B cell (primary cell): Measurements from ENCODE around the gene C6orf58. TPM values are rescaled to one million over a fixed set of nuclear protein-coding genes. Genes with fewer than 3 reads are reported as not detected.

ENCODE experiments used
- ATAC-seq: fragments of 200-7000 bp; cut with Tn5 transposase; one replicate; pipeline ENCODE4 v1.10.0; 2021; ENCODE audit warnings: low read depth, mild to moderate bottlenecking, moderate number of reproducible peaks, moderate library complexity
- CTCF ChIA-PET: fragments of 350-600 bp; sonication (Branson Sonifier 250); formaldehyde crosslinking; loops from one replicate; lab custom pipeline; 2021; ENCODE audit warnings: antibody characterized with exemption, inconsistent platforms; lab: Charles Lee
- POLR2A ChIA-PET: fragments of 350-600 bp; sonication (Branson Sonifier 250); formaldehyde crosslinking; loops from one replicate; lab custom pipeline; 2021; ENCODE audit warnings: antibody characterized with exemption; lab: Charles Lee
- DNase-seq: peaks from one replicate; pipeline ENCODE4 v3.0.0; 2013
- H2AFZ ChIP-seq: 2 replicates; pipeline ENCODE4 v1.6.1; 2012; ENCODE audit warnings: mild to moderate bottlenecking, low read depth, low read length; ENCODE audit not compliant: insufficient read depth, poor library complexity, severe bottlenecking
- H3K27ac ChIP-seq, 2 donors: 1 replicate in 1 of 2; 2 replicates in 1 of 2; pipeline ENCODE4 v1.5.1; 2012 to 2013; ENCODE audit warnings: low read length in 2 of 2, mild to moderate bottlenecking in 2 of 2, moderate library complexity in 1 of 2
- H3K27me3 ChIP-seq, 4 experiments: fragments of 200-600 bp in 1 of 4; sonication (generic) in 1 of 4; replicated peaks in 1 of 4; 1 replicate in 2 of 4; 2 replicates in 2 of 4; pipeline versions ENCODE4 v1.6.1 to v1.7.0; 2013 to 2016; ENCODE audit warnings: low read length in 3 of 4, mild to moderate bottlenecking in 2 of 4, mixed read lengths in 1 of 4, moderate library complexity in 1 of 4; ENCODE audit not compliant: insufficient read depth in 4 of 4, control insufficient read depth in 3 of 4; ENCODE audit errors: control extremely low read depth in 1 of 4
- H3K36me3 ChIP-seq, 2 experiments: replicated peaks in 1 of 2; 1 replicate in 1 of 2; 2 replicates in 1 of 2; pipeline versions ENCODE4 v1.6.1 to v1.7.1; 2013; ENCODE audit warnings: low read length in 1 of 2; ENCODE audit not compliant: insufficient read depth in 2 of 2, control insufficient read depth in 1 of 2; ENCODE audit errors: control extremely low read depth in 1 of 2, extremely low read depth in 1 of 2
- H3K4me1 ChIP-seq, 2 donors: fragments of 200-600 bp in 1 of 2; sonication (generic) in 1 of 2; 1 replicate in 1 of 2; 2 replicates in 1 of 2; pipeline versions ENCODE4 v1.5.1 to v1.6.1; 2013 to 2017; ENCODE audit warnings: low read length in 2 of 2; ENCODE audit not compliant: control insufficient read depth in 2 of 2, insufficient read depth in 2 of 2
- H3K4me2 ChIP-seq: replicated peaks from 2 replicates; pipeline ENCODE3; 2012; ENCODE audit warnings: mild to moderate bottlenecking, low read depth, low read length; ENCODE audit not compliant: poor library complexity, severe bottlenecking
- H3K4me3 ChIP-seq, 5 experiments: fragments of 200-600 bp in 1 of 5; sonication (generic) in 1 of 5; 1 replicate in 3 of 5; 2 replicates in 2 of 5; pipeline versions ENCODE4 v1.5.1 to v1.7.0; 2011 to 2016; ENCODE audit warnings: low read length in 4 of 5, mild to moderate bottlenecking in 4 of 5, low read depth in 2 of 5, control low read depth in 1 of 5, moderate library complexity in 1 of 5; ENCODE audit not compliant: insufficient read depth in 1 of 5; ENCODE audit errors: control extremely low read depth in 1 of 5, extremely low read depth in 1 of 5
- H3K79me2 ChIP-seq: fragments of 200-600 bp; sonication (generic); one replicate; pipeline ENCODE4 v1.6.0; 2016; ENCODE audit warnings: low read length; ENCODE audit not compliant: control insufficient read depth, insufficient read depth
- H3K9ac ChIP-seq: fragments of 200-600 bp; sonication (generic); 2 replicates; pipeline ENCODE4 v1.6.1; 2017; ENCODE audit warnings: mild to moderate bottlenecking, low read length, moderate library complexity
- H3K9me3 ChIP-seq, 3 donors: one replicate each; pipeline versions ENCODE4 v1.6.1 to v1.7.1; 2013; ENCODE audit warnings: low read length in 2 of 3; ENCODE audit not compliant: control insufficient read depth in 2 of 3, insufficient read depth in 1 of 3; ENCODE audit errors: control extremely low read depth in 1 of 3
- H4K20me1 ChIP-seq: 2 replicates; pipeline ENCODE4 v1.6.0; 2012; ENCODE audit warnings: mild to moderate bottlenecking, low read length; ENCODE audit not compliant: insufficient read depth, control insufficient read depth, poor library complexity, severe bottlenecking
- H3K27ac Mint-ChIP-seq: one replicate; pipeline ENCODE4 v1.8.0; 2021; ENCODE audit warnings: mixed read lengths
- H3K27me3 Mint-ChIP-seq: one replicate; pipeline ENCODE4 v1.8.0; 2021; ENCODE audit warnings: mixed read lengths
- H3K4me1 Mint-ChIP-seq: one replicate; pipeline ENCODE4 v1.8.0; 2021; ENCODE audit warnings: mixed read lengths
- H3K4me3 Mint-ChIP-seq: one replicate; pipeline ENCODE4 v1.8.0; 2021; ENCODE audit warnings: mixed read lengths
- H3K9me3 Mint-ChIP-seq: one replicate; pipeline ENCODE4 v1.8.0; 2022; ENCODE audit warnings: mixed read lengths; ENCODE audit not compliant: insufficient read depth
- CTCF ChIP-seq: fragments of 200-600 bp; IDR thresholded peaks from one replicate; pipeline ENCODE4 v1.8.0; 2022; ENCODE audit warnings: antibody characterized with exemption, mild to moderate bottlenecking
- EZH2 ChIP-seq: IDR thresholded peaks from 2 replicates; pipeline ENCODE4 v1.6.1; 2012; ENCODE audit warnings: borderline replicate concordance, low read depth, mild to moderate bottlenecking, moderate library complexity, low read length; ENCODE audit not compliant: insufficient read depth, poor library complexity, severe bottlenecking
- WGBS: methylation state at CpG from one replicate; pipeline ENCODE4 v1.1.5; 2013; ENCODE audit warnings: missing lambda C conversion rate; ENCODE audit not compliant: insufficient coverage; 5-methylcytosine and 5-hydroxymethylcytosine counted together
- intact Hi-C: fragments of 100-400 bp; cut with micrococcal nuclease; formaldehyde crosslinking; loops from one replicate; pipeline ENCODE4 v1.10.0; 2022
- polyA plus RNA-seq: library from polyadenylated mRNA; depleted of rRNA; stranded (reverse); fragments of >200 nt; gene quantifications from 2 replicates; pipeline ENCODE4 v1.2.3, GENCODE V29; 2012
- total RNA-seq, 2 donors: library from RNA; stranded (reverse); fragments of 120-200 nt in 1 of 2; gene quantifications; 1 replicate in 1 of 2; 2 replicates in 1 of 2; pipeline versions ENCODE4 v1.2.3 to v1.2.4, GENCODE V29; 2013 to 2022

Gene C6orf58
- total and polyA plus RNA-seq, 2 donors (not counting 1 experiment from before 2014, with no cell fraction given) = not detected

GRCh38 chr6:127618729-127619128 lies 41.8 kb downstream of the C6orf58 start:
- no peak overlapping the region for H3K9ac ChIP-seq
- no peak overlapping the region for H3K4me3 ChIP-seq
- H3K27ac ChIP-seq = no peak overlapping the region
- H2AFZ ChIP-seq = no peak overlapping the region
- no peaks in the 10 kb centered on the region for H3K36me3 ChIP-seq
- no peaks in the 10 kb centered on the region for H3K4me1 ChIP-seq
- no peak overlapping the region for H3K4me2 ChIP-seq
- no CpG with 5 or more reads among the region's 5 CpGs for WGBS
- H3K9me3 ChIP-seq = no peaks in the 10 kb centered on the region
- no peaks in the 10 kb centered on the region for H4K20me1 ChIP-seq
- Mint-ChIP-seq H3K27me3 (no peaks in the 10 kb centered on the region), H3K9me3 (no peaks in the 10 kb centered on the region), H3K4me1 (no peaks in the 10 kb centered on the region), H3K27ac (no peak overlapping the region), H3K4me3 (no peak overlapping the region)
- DNase-seq (no peak), ATAC-seq (no peak)
- no peaks in the 10 kb centered on the region for H3K27me3 ChIP-seq
- POLR2A ChIA-PET = no interaction called here
- intact Hi-C loops = no loop called here
- H3K79me2 ChIP-seq = no peaks in the 10 kb centered on the region
- CTCF ChIA-PET = no interaction called here
- TF ChIP-seq EZH2 = no peak
- no peak for TF ChIP-seq CTCF

- ATAC-seq = no peak
- Histone ChIP-seq H3K36me3 (no peaks in the 10 kb centered on the region), H3K27me3 (no peaks in the 10 kb centered on the region), H3K9me3 (no peaks in the 10 kb centered on the region), H4K20me1 (no peaks in the 10 kb centered on the region), H3K4me3 (no peak overlapping the region), H3K4me1 (no peaks in the 10 kb centered on the region), H2AFZ (no peak overlapping the region), H3K79me2 (no peaks in the 10 kb centered on the region), H3K27ac (no peak overlapping the region), H3K9ac (no peak overlapping the region), H3K4me2 (no peak overlapping the region)
- H3K27ac Mint-ChIP-seq = no peak overlapping the region
- no peaks in the 10 kb centered on the region for H3K27me3 Mint-ChIP-seq
- CTCF ChIA-PET = no interaction called here
- no peaks in the 10 kb centered on the region for H3K4me1 Mint-ChIP-seq
- no peak for DNase-seq
- POLR2A ChIA-PET = no interaction called here
- no peak overlapping the region for H3K4me3 Mint-ChIP-seq
- intact Hi-C loops = no loop called here
- no peak for TF ChIP-seq CTCF
- TF ChIP-seq EZH2 = no peak
- WGBS = no CpG with 5 or more reads among the region's 1 CpG
- no peaks in the 10 kb centered on the region for H3K9me3 Mint-ChIP-seq
Measured at GRCh38 chr6:127630800-127631199, 53.8 kb downstream of the C6orf58 start.
